Melanocyte of skin (primary cell): ENCODE results near the gene RMI2. TPM values are rescaled to one million over a fixed set of nuclear protein-coding genes. Genes with fewer than 3 reads are reported as not detected.

Source experiments
- small RNA-seq, 2 donors: library from RNA; depleted of rRNA; stranded (forward); fragments of <200 nt; gene quantifications; one replicate each; pipeline ENCODE3, GENCODE V24; 2012
- total RNA-seq, 2 donors: library from RNA; depleted of rRNA; stranded (reverse); fragments of >200 nt; gene quantifications; 2 replicates each; pipeline ENCODE4 v1.2.3, GENCODE V29; 2012

The RMI2 gene
- total RNA-seq, result 10 to 100 TPM in 1 of 2 donors, 1 to 10 TPM in 1; 3.1 to 21.3 TPM

GRCh38 chr16:11345040-11345862 lies at the start of gene RMI2:
Gene RMI2, plus strand, starts transcription at chr16:11345459. Its CDS starts 13 bp downstream, at chr16:11345472.

Small RNA genes within 50 kb of the gene (small RNA-seq; reads per million reads assigned to genes)
- gene AC099489.2 (0 reads per million in 2 donors), gene MIR548H2 (0 reads per million in 2 donors), gene RF00019 (0 reads per million in 2 donors)

Other genes with a start within 250 kb of the RMI2 start
- gene SOCS1, start 89.3 kb upstream of the RMI2 start, total RNA-seq, result 1 to 10 TPM; 1.7 to 2.7 TPM
- not detected for gene TNP2, start 76.1 kb upstream of the RMI2 start, total RNA-seq
- gene PRM3, start 71.8 kb upstream of the RMI2 start, total RNA-seq, result not detected
- gene PRM2, start 69.0 kb upstream of the RMI2 start, total RNA-seq, result not detected
- gene PRM1, start 64.1 kb upstream of the RMI2 start, total RNA-seq, result not detected
- 10 to 100 TPM; 99.2 to 99.5 TPM for gene LITAF, start 241.5 kb downstream of the RMI2 start, total RNA-seq